Right cardiac atrium (tissue), 5 donors: ENCODE results near the gene TSC1. TPM values are rescaled to one million over a fixed set of nuclear protein-coding genes. Genes with fewer than 3 reads are reported as not detected.

Experiments
- ATAC-seq, 2 donors: fragments of 200-7000 bp; cut with Tn5 transposase; one replicate each; pipeline versions ENCODE4 v1.8.0 to v1.9.1; 2020; ENCODE audit warnings: moderate library complexity in 2 of 2, mild to moderate bottlenecking in 1 of 2
- DNase-seq, 3 donors: peaks; one replicate each; pipeline ENCODE4 v3.0.0-alpha.2; 2020
- H3K27ac ChIP-seq: one replicate; pipeline ENCODE4 v1.5.1; 2013; ENCODE audit warnings: mild to moderate bottlenecking, low read length, control low read depth, moderate library complexity
- H3K27me3 ChIP-seq: one replicate; pipeline ENCODE4 v1.6.1; 2013; ENCODE audit not compliant: control insufficient read depth, insufficient read depth
- H3K4me1 ChIP-seq: one replicate; pipeline ENCODE4 v1.6.1; 2013; ENCODE audit warnings: low read length; ENCODE audit not compliant: control insufficient read depth, insufficient read depth
- H3K4me3 ChIP-seq: one replicate; pipeline ENCODE4 v1.5.1; 2013; ENCODE audit warnings: low read length, control low read depth
- H3K9me3 ChIP-seq: one replicate; pipeline ENCODE4 v1.6.1; 2013; ENCODE audit warnings: low read length; ENCODE audit not compliant: control insufficient read depth
- whole genome bisulfite sequencing: extraction: QIAGEN DNeasy Blood & Tissue Kit; methylation state at CpG from one replicate; pipeline ENCODE4 v1.1.7; 2013; 5-methylcytosine and 5-hydroxymethylcytosine counted together
- intact Hi-C, 4 donors: fragments of 100-400 bp; cut with DNase I; formaldehyde crosslinking; loops; one replicate each; pipeline versions ENCODE4 v1.11.0 to v1.14.0; 2022 to 2023
- polyA plus RNA-seq: library from polyadenylated mRNA; stranded (reverse); fragments of 200-250 nt; gene quantifications from one replicate; pipeline ENCODE4 v1.2.3, GENCODE V29; 2013
- total RNA-seq, 4 donors: library from RNA; stranded (reverse); fragmentation: NEBNext Ultra II Directional; extraction: Animal tissue kit (Norgen Biotek cat#: 25700); gene quantifications; one replicate each; pipeline ENCODE4 v1.2.1, GENCODE V29; 2021
- donor health status: healthy with polysubstance abuse.
- donor health status: DM: no; HTN: yes; CAD: no.
- donor health status: DM: no; HTN: no; CAD: no.
- donor health status: DM: no; HTN: yes; CAD: no; lungs with severe emphysema.
- donor health status: DM: yes; HTN: yes; CAD: no.

The TSC1 gene
- total and polyA plus RNA-seq, 5 donors: 15.7 to 43.1 (median 36.5) TPM

DNA sequence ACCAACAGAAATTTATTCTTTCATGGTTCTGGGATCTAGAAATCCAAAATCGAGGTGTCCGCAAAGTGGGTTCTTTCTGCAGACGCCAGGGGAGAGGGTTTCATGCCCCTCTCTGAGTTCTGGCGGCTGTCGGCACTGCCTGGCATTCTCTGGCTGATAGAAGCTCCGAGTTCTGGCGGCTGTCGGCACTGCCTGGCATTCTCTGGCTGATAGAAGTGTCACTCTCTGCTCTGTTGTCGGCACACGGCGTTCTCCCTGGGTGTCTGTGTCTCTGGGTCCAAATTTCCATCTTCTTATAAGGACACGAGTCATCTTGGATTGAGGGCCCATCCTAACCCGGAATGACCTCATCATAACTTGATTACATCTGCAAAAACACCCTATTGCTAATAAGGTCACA, 41.7 kb upstream of the TSC1 start:
- Histone ChIP-seq H3K4me1 (peaks cover 2% of the 10 kb centered on the region), H3K4me3 (no peak overlapping the region), H3K27ac (no peak overlapping the region), H3K27me3 (no peaks in the 10 kb centered on the region), H3K9me3 (no peaks in the 10 kb centered on the region)
- ATAC-seq (peak; percentile 28 to 57), DNase-seq (peak in 1 of 3 donors; percentile 63)
- 57% methylated on average over 13 of the region's 13 CpGs for WGBS
- intact Hi-C loops: no loop called here

DNA sequence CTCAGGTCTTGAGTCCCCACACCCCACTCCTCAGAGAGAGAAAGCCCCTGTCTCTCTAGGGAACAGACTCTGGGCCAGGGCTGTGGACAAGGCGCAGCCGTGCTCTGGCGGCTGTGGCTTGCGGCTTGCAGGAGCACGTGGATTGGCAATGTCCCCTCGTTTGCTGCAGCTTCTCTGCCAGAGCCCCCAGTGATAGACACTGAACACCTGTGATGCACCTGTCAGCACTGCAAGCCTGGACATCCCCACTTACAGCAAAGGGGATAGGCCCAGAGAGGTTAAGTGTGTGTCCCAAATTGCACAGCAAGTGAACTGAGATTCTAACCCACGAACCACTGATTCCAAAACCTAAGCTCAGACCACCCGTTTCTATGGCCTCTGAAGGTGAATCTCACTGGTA, 41.1 kb upstream of the TSC1 start:
- Histone ChIP-seq H3K4me1 (peaks cover 2% of the 10 kb centered on the region), H3K27me3 (no peaks in the 10 kb centered on the region), H3K9me3 (no peaks in the 10 kb centered on the region), H3K4me3 (no peak overlapping the region), H3K27ac (no peak overlapping the region)
- ATAC-seq (no peak), DNase-seq (no peak)
- intact Hi-C loops: no loop called here
- 73% methylated on average over 8 of the region's 8 CpGs for WGBS

DNA sequence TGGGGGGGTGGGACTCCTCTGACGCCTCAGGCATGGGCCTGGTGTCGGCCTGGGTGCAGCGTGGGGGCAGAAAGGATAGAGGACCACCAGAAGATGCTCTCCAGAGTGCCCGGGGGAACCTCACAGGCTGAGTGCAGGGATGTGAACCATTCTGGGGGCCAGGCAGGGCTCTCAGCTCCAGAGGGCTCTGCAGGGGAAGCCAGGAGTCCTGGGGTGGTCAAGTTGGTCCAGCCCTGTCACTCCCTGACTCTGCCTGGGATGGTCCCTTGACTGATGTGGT, 40.6 kb upstream of the TSC1 start:
- ATAC-seq (no peak), DNase-seq (no peak)
- no peaks in the 10 kb centered on the region for H3K9me3 ChIP-seq
- intact Hi-C loops: no loop called here
- 30% methylated on average over 4 of the region's 4 CpGs for WGBS
- no peak overlapping the region for H3K27ac ChIP-seq
- no peak overlapping the region for H3K4me3 ChIP-seq
- no peaks in the 10 kb centered on the region for H3K27me3 ChIP-seq
- H3K4me1 ChIP-seq: peaks cover 2% of the 10 kb centered on the region

DNA sequence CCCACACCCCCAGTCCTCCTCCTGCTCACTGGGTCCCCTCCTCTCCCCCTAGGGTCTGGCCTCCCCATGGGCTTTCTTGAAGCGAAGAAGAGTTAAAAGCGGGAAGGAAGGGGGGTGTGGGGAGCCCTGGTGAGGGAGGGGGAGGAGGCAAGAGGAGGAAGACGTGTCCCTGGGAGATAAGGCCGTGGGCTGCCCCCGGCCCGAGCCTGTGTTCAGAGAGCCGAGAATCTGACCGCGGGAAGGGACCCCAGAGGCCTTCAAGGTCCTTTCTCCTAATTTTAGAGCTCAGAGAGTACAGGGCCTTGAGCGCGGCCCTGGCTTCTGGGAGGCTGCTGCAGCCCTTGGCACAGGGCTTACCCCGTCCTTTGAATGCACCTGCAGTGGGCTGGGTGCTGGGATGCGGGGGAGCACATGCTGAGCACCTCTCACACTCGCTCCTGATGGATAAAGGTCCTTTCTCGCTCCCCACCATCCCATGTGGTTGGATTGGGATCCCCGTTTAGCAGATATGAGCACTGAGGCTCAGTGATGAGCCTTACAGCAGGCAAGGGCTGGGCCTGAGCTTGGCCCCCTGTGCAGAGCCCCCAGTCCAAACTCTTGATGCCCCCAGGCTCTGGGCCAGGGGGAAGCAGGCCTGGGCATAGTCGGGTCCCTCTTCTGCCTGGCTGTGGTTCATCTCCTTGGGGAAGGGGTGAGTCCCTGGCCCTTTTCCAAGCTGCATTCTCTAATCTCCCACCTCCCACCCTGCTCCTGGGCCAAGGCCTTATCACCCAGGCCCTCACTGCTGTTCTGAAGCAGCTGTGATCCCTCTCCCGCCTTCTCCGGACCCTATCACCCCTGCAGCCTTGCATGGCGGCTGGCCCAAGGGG, 40.0 kb upstream of the TSC1 start:
- H3K27ac ChIP-seq: no peak overlapping the region
- peaks cover 2% of the 10 kb centered on the region for H3K4me1 ChIP-seq
- DNase-seq (no peak), ATAC-seq (no peak)
- 40% methylated on average over 20 of the region's 20 CpGs for WGBS
- intact Hi-C loops: no loop called here
- H3K4me3 ChIP-seq: no peak overlapping the region
- no peaks in the 10 kb centered on the region for H3K9me3 ChIP-seq
- no peaks in the 10 kb centered on the region for H3K27me3 ChIP-seq

DNA sequence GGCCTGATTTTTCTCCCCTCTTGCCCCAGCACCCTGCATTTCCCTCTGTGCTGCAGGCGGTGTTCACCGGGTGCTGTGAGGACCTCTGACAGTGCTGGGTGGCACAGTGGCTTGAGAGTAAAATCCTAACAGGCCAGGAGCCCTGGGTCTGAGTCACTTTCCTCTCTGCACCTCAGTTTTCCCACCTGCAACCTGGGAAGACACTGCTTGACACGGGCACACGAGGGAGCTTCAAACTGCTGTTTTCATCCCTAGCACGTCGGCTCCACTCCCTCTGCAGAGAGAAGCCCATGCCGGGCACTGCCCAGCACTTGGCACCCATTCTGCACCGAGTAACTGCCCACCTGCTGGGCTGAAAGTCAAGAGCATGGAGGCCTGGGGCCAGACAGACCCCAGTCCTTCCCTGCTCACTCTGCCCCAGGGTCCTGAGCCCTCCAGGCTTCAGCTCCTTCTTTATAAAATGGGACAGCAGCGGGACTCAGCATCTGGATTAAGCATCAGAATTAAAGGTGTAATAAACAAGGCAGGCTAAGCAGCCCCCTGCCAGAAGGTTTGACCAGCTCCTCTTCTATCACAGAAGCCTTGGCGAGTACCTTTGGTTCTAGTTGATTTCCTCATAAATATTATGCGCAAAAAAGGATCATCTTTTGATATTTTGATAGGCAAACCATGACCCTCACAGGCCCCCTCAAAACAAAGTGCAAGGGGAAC, 39.2 kb upstream of the TSC1 start:
- intact Hi-C loops: no loop called here
- Histone ChIP-seq H3K27ac (no peak overlapping the region), H3K4me1 (peaks cover 2% of the 10 kb centered on the region), H3K4me3 (no peak overlapping the region), H3K27me3 (no peaks in the 10 kb centered on the region), H3K9me3 (no peaks in the 10 kb centered on the region)
- DNase-seq (no peak), ATAC-seq (no peak)
- WGBS: 77% methylated on average over 11 of the region's 11 CpGs

DNA sequence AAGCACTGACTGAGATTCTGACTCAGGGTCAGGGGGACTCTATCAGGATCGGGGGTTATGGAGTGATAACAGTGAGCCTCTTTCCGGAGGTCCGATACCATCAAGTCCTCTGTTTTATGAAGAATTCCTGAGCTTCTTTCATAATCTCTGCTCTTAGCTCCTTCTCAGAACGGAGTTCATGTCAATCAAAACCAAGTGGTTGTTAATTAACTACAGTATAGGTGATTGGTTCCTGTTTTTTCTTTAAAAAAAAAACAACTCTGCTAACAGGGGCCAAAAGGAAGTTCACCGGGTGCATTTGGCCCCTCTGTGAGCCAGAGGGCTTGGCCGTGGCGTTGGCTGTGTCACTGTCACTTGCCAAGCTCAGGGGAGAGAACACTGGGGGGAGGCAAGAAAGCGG, 38.0 kb upstream of the TSC1 start:
- ATAC-seq: no peak
- Histone ChIP-seq H3K4me1 (peaks cover 2% of the 10 kb centered on the region), H3K27me3 (no peaks in the 10 kb centered on the region), H3K27ac (no peak overlapping the region), H3K4me3 (no peak overlapping the region), H3K9me3 (no peaks in the 10 kb centered on the region)
- intact Hi-C loops: no loop called here
- DNase-seq: no peak
- 46% methylated on average over 8 of the region's 8 CpGs for WGBS

DNA sequence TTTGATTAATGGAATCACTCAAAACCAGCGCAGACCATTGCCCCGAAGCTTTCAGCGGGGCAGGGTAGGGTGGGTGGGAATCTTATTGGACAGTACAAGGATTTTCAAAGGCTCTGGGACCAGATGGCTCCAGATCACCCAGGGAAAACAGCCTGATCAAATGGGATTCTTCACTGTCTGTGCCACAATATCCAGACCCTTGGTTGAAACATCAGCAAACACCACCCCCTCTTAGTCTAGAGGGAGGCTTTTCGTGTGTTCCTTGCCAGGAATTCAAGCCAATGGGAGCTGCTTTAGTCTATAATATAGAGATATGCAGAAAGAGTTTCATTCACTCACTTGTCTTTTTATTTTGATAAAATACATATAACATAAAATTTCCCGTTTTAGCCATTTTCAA, 35.7 kb upstream of the TSC1 start:
- no peak for ATAC-seq
- H3K27ac ChIP-seq: no peak overlapping the region
- no peak for DNase-seq
- H3K4me3 ChIP-seq: no peak overlapping the region
- peaks cover 2% of the 10 kb centered on the region for H3K4me1 ChIP-seq
- 60% methylated on average over 5 of the region's 5 CpGs for WGBS
- no peaks in the 10 kb centered on the region for H3K27me3 ChIP-seq
- intact Hi-C loops: no loop called here
- no peaks in the 10 kb centered on the region for H3K9me3 ChIP-seq

DNA sequence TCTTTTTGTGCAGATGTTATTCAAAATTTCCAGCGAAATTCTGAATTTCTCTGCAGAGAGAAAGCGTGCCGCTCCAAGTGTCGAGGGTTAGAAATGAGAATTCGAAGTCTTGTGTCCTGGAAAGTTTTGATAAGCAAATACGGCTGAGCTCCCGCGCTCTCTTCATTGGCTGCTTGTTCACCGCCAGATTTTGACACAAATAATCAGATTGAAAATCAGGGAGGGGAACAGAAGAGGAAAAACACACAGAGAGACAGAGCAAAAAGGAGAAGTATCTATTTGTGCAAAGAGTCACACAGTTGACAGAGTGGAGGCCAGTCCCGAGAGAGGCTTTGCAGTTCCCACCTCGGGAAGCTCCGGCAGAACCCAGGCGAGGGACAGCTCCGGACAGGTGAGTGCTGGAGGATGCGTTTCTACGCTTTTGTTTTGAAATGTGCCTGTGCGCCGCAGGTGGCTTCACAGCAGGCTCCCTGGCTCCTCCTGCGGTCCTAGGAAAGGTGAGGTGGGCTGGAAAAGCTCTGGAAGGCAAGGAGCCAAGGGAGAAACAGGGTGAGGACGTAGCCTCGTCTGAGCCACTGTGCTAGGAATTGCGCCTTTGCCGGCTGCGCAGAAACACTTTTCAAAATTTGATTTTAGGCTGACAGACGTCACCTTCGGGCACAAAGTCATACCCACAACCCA, 34.2 kb upstream of the TSC1 start, which contains the start of gene GFI1B:
TSS of gene GFI1B (plus strand) at position 244 of the 681 bp plus-strand sequence. CDS start 7,985 bp downstream, outside the sequence.
- no peak for DNase-seq
- no peak within 1 kb of the TSS for H3K4me3 ChIP-seq
- H3K27ac ChIP-seq: no peak within 1 kb of the TSS
- no peaks in the 10 kb centered on the region for H3K9me3 ChIP-seq
- no peaks in the 10 kb centered on the region for H3K27me3 ChIP-seq
- intact Hi-C loops: no loop called here
- ATAC-seq: no peak
- peaks cover 2% of the 10 kb centered on the region for H3K4me1 ChIP-seq
- whole genome bisulfite sequencing: 16% methylated on average over 26 of the region's 26 CpGs

DNA sequence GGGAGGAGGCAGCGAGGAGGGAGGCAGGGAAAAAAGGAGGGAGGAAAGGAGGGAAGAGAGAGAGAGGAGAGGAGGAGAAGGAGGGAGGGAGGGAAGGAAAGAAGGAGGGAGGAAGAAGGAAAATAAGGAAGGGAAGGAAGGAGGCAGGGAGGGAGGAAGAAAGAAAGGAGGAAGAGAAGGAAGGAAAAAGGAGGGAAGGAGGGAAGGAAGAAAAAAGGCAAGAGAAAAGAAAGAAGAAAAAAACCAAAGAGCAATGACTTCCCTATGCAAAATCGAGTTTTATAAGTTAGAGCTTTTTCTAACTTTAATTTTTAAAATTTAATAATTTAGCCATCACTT, 33.7 kb upstream of the TSC1 start:
- no peaks in the 10 kb centered on the region for H3K27me3 ChIP-seq
- peaks cover 2% of the 10 kb centered on the region for H3K4me1 ChIP-seq
- whole genome bisulfite sequencing: 17% methylated on average over 2 of the region's 2 CpGs
- H3K4me3 ChIP-seq: no peak overlapping the region
- H3K27ac ChIP-seq: no peak overlapping the region
- no peak for DNase-seq
- intact Hi-C loops: no loop called here
- no peak for ATAC-seq
- H3K9me3 ChIP-seq: no peaks in the 10 kb centered on the region

DNA sequence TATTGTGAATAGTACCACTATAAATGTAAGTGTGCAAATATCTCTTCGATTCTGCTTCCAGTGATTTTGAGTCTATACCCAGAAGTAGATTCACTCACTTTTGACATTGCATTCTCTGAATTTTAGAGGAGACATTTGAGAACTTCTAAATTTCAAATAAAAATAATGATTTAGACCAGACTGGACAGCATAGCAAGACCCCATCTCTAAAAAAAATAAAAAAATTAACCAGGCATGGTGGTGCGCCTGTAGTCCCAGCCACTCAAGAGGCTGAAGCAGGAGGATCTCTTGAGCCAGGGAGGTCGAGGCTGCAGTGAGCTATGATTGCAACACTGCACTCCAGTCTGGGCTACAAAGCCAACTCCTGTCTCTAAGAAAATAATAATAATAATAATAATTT, 32.2 kb upstream of the TSC1 start:
- intact Hi-C loops: no loop called here
- ATAC-seq: no peak
- H3K27me3 ChIP-seq: no peaks in the 10 kb centered on the region

DNA sequence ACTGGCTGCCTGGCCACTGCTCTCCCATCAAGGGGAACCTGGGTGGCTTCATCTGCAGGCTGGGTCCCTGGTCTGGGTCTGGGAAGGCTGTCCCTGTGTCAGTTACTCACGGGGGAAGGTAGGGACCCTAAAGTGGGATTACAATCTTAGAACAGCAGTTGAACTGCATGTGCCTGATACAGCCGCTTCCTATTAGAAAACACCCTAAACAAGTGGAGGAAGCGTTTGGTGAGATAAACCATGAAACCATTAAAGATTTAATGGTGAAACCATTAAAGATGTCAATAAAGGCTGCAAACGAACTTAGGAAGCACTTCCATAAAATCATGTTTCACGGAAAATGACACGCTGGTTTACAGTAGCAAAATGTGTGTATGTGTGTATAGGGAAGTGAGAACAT, 31.5 kb upstream of the TSC1 start:
- Histone ChIP-seq H3K27ac (no peak overlapping the region), H3K4me3 (no peak overlapping the region), H3K27me3 (no peaks in the 10 kb centered on the region), H3K9me3 (no peaks in the 10 kb centered on the region), H3K4me1 (no peaks in the 10 kb centered on the region)
- ATAC-seq: no peak
- WGBS: 54% methylated on average over 6 of the region's 6 CpGs
- DNase-seq: no peak
- intact Hi-C loops: no loop called here

More for the DNA sequence above, 32.2 kb upstream of the TSC1 start:
- Histone ChIP-seq H3K9me3 (no peaks in the 10 kb centered on the region), H3K27ac (no peak overlapping the region), H3K4me3 (no peak overlapping the region), H3K4me1 (no peaks in the 10 kb centered on the region)
- 85% methylated on average over 3 of the region's 3 CpGs for WGBS
- DNase-seq: no peak
